Peyer's patch (tissue), 4 donors: ENCODE measurements around the gene GADL1.

Experiments
- CTCF ChIP-seq, 6 experiments: fragments of 450-650 bp in 4 of 6; fragments of 200-600 bp in 2 of 6; sonication (generic) in 1 of 6; IDR thresholded peaks; one replicate each; pipeline ENCODE4 v1.5.1; 2017 to 2019; ENCODE audit warnings: antibody characterized with exemption in 6 of 6, mild to moderate bottlenecking in 3 of 6, moderate library complexity in 1 of 6
- POLR2A ChIP-seq, 2 donors: fragments of 450-650 bp; IDR thresholded peaks; one replicate each; pipeline ENCODE4 v1.5.1; 2017; ENCODE audit warnings: antibody characterized with exemption in 2 of 2, mild to moderate bottlenecking in 2 of 2, moderate library complexity in 2 of 2

- TF ChIP-seq CTCF (IDR thresholded peaks at IDR 0.05) (no peak), POLR2A (IDR thresholded peaks at IDR 0.05) (no peak)
These were observed 21.6 kb downstream of the GADL1 start for GRCh38 chr3:30872879-30873278.
